ENCODE data around the gene ABL2. TPM values are rescaled to one million over a fixed set of nuclear protein-coding genes. Genes with fewer than 3 reads are reported as not detected.
"Not testable (repeated sequence)": the region's sequence is repeated elsewhere in the genome, so short reads cannot be mapped to it uniquely, and the experiment has no call there.

ABL2 gene
- total RNA-seq, 2 experiments from 2014 or later: 15.8 to 16.4 TPM

DNA sequence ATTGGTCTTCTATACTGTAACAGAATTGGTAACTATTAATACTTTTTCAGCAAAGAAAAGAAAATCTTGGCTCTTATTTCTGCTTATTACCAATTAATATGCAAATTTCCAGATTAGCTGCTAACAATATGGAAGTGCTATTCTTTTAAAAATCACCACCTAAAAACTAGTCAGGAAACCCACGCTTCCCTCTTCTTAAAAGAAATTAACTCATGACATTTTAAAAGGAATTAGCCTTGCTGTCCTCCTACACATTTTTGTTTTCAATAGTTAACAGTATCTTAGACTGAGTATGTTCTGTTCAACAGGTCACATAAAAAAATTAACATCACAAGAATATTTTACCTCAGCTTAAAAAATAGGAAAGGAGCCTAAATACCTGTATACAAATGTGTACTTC, 27.3 kb downstream of the ABL2 start:
- H3K4me1 Mint-ChIP-seq (ENCODE audit: low read depth): peaks cover 47% of the 10 kb centered on the region
- ChIA-PET POLR2A (no interaction called here), CTCF (no interaction called here)
- TF ChIP-seq, protein P1, sequence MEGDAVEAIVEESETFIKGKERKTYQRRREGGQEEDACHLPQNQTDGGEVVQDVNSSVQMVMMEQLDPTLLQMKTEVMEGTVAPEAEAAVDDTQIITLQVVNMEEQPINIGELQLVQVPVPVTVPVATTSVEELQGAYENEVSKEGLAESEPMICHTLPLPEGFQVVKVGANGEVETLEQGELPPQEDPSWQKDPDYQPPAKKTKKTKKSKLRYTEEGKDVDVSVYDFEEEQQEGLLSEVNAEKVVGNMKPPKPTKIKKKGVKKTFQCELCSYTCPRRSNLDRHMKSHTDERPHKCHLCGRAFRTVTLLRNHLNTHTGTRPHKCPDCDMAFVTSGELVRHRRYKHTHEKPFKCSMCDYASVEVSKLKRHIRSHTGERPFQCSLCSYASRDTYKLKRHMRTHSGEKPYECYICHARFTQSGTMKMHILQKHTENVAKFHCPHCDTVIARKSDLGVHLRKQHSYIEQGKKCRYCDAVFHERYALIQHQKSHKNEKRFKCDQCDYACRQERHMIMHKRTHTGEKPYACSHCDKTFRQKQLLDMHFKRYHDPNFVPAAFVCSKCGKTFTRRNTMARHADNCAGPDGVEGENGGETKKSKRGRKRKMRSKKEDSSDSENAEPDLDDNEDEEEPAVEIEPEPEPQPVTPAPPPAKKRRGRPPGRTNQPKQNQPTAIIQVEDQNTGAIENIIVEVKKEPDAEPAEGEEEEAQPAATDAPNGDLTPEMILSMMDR (IDR thresholded peaks at IDR 0.05): no peak
- H3K9me3 ChIP-seq (ENCODE audit: control insufficient read depth in 1 of 2, insufficient read depth in 1 of 2, low read length in 2 of 2): no peaks in the 10 kb centered on the region
- H3K4me3 ChIP-seq (ENCODE audit: low read length): no peak overlapping the region
- H3K36me3 ChIP-seq (ENCODE audit: insufficient read depth, low read length): no peaks in the 10 kb centered on the region
- H3K36me3 Mint-ChIP-seq (ENCODE audit: low read depth): no peaks in the 10 kb centered on the region
- H3K27me3 ChIP-seq (ENCODE audit: control insufficient read depth in 1 of 2, insufficient read depth in 2 of 2, low read length in 2 of 2): no peaks in the 10 kb centered on the region
- no peak overlapping the region for H3K27ac Mint-ChIP-seq
- no peak overlapping the region for H3K4me3 Mint-ChIP-seq
- no peak for DNase-seq
- ATAC-seq (ENCODE audit: poor library complexity): no peak
- H3K9me3 Mint-ChIP-seq: no peaks in the 10 kb centered on the region
- no peaks in the 10 kb centered on the region for H3K27me3 Mint-ChIP-seq
- no peaks in the 10 kb centered on the region for H3K4me1 ChIP-seq (ENCODE audit: insufficient read depth, low read length)
- intact Hi-C loops (cut with DNase I, micrococcal nuclease): no loop called here
- no peak overlapping the region for H3K27ac ChIP-seq (ENCODE audit: low read depth in 1 of 2, low read length in 2 of 2)

DNA sequence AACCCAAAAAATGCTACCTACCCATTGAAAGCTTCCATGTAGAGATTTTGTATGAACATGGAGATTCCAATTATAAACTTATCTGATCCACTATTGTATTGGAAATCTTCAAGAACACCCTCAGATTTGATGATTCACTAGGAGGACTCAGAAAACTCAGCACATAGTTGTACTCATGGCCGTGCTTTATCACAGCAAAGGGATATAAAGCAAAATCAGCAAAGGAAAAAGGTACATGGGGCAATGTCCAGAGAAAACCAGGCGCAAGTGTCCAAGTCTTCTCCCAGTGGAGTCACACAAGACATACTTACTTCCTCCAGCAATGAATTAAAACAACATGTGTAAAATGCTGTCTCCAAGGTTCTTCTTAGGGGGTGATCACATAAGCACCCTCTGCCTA, 28.9 kb downstream of the ABL2 start:
- H3K4me3 Mint-ChIP-seq: no peak overlapping the region
- TF ChIP-seq, protein P1 (IDR thresholded peaks at IDR 0.05): no peak
- DNase-seq: no peak
- H3K27me3 Mint-ChIP-seq: no peaks in the 10 kb centered on the region
- Histone ChIP-seq H3K27ac (ENCODE audit: low read depth in 1 of 2, low read length in 2 of 2) (no peak overlapping the region), H3K9me3 (ENCODE audit: control insufficient read depth in 1 of 2, insufficient read depth in 1 of 2, low read length in 2 of 2) (no peaks in the 10 kb centered on the region), H3K4me3 (ENCODE audit: low read length) (no peak overlapping the region), H3K36me3 (ENCODE audit: insufficient read depth, low read length) (no peaks in the 10 kb centered on the region), H3K4me1 (ENCODE audit: insufficient read depth, low read length) (no peaks in the 10 kb centered on the region), H3K27me3 (ENCODE audit: control insufficient read depth in 1 of 2, insufficient read depth in 2 of 2, low read length in 2 of 2) (no peaks in the 10 kb centered on the region)
- peaks cover 41% of the 10 kb centered on the region for H3K4me1 Mint-ChIP-seq (ENCODE audit: low read depth)
- no peaks in the 10 kb centered on the region for H3K9me3 Mint-ChIP-seq
- no peak overlapping the region for H3K27ac Mint-ChIP-seq
- ChIA-PET CTCF (no interaction called here), POLR2A (no interaction called here)
- H3K36me3 Mint-ChIP-seq (ENCODE audit: low read depth): no peaks in the 10 kb centered on the region
- ATAC-seq (ENCODE audit: poor library complexity): no peak
- intact Hi-C loops (cut with DNase I, micrococcal nuclease): no loop called here

DNA sequence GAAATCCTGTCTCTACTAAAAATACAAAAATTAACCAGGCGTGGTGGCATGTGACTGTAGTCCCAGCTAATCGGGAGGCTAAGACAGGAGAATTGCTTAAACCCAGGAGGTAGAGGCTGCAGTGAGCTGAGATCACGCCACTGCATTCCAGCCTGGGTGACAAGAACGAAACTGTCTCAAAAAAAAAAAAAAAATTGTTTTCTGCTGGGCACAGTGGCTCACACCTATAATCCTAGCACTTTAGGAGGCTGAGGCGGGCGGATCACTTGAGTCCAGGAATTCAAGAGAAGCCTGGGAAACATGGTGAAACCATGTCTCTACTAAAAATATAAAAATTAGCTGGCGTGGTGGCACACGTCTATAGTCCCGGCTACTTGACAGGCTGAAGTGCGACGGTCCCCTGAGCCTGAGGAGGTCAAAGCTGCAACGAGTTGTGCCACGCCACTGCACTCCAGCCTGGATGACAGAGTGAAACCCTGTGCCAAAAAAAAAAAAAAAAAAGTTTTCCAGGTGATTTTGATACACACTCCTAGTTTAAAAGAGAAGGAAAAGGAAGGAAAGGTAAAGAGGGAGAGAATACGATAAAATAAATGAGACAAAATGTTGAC, 31.7 kb downstream of the ABL2 start:
- TF ChIP-seq, protein P1 (IDR thresholded peaks at IDR 0.05): no peak
- DNase-seq (no peak), ATAC-seq (ENCODE audit: poor library complexity) (no peak)
- Histone ChIP-seq H3K9me3 (ENCODE audit: control insufficient read depth in 1 of 2, insufficient read depth in 1 of 2, low read length in 2 of 2) (no peaks in the 10 kb centered on the region), H3K27ac (ENCODE audit: low read depth in 1 of 2, low read length in 2 of 2) (no peak overlapping the region), H3K4me3 (ENCODE audit: low read length) (no peak overlapping the region), H3K4me1 (ENCODE audit: insufficient read depth, low read length) (no peaks in the 10 kb centered on the region), H3K36me3 (ENCODE audit: insufficient read depth, low read length) (no peaks in the 10 kb centered on the region), H3K27me3 (ENCODE audit: control insufficient read depth in 1 of 2, insufficient read depth in 2 of 2, low read length in 2 of 2) (no peaks in the 10 kb centered on the region)
- Mint-ChIP-seq H3K27ac (no peak overlapping the region), H3K4me1 (ENCODE audit: low read depth) (peaks cover 33% of the 10 kb centered on the region), H3K36me3 (ENCODE audit: low read depth) (no peaks in the 10 kb centered on the region), H3K9me3 (no peaks in the 10 kb centered on the region), H3K4me3 (no peak overlapping the region), H3K27me3 (no peaks in the 10 kb centered on the region)
- ChIA-PET POLR2A (no interaction called here), CTCF (no interaction called here)
- intact Hi-C loops (cut with DNase I, micrococcal nuclease): no loop called here

DNA sequence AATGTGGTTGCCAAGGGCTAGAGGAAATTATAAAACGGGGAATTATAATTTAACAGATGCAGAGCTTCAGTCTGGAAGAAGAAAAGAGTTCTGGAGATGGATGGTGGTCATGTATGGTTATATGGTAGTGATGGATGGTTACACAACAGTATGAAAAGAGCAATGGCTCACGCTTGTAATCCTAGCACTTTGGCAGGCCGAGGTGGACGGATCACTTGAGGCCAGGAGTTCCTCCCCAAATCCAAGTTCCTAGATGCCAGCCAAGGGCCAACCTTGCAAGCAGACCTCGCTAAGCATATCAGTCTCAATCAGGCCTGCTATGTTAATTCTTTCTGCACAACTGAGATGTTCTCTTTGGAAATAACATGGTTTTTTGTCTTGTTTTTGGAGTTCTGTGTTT, 33.6 kb downstream of the ABL2 start:
- H3K27me3 ChIP-seq (ENCODE audit: control insufficient read depth in 1 of 2, insufficient read depth in 2 of 2, low read length in 2 of 2); ATAC-seq (ENCODE audit: poor library complexity); H3K9me3 Mint-ChIP-seq; CTCF ChIA-PET; H3K4me3 ChIP-seq (ENCODE audit: low read length); H3K27ac ChIP-seq (ENCODE audit: low read depth in 1 of 2, low read length in 2 of 2); DNase-seq; H3K27ac Mint-ChIP-seq; H3K4me1 ChIP-seq (ENCODE audit: insufficient read depth, low read length); H3K36me3 ChIP-seq (ENCODE audit: insufficient read depth, low read length); H3K9me3 ChIP-seq (ENCODE audit: control insufficient read depth in 1 of 2, insufficient read depth in 1 of 2, low read length in 2 of 2); H3K4me3 Mint-ChIP-seq; POLR2A ChIA-PET; H3K27me3 Mint-ChIP-seq; H3K36me3 Mint-ChIP-seq (ENCODE audit: low read depth): not testable (repeated sequence)
- intact Hi-C loops (cut with DNase I, micrococcal nuclease): loop anchor here (2.0 kb wide), 2 partner anchors 75 to 115 kb away; no protein-coding TSS in a partner anchor
- peaks cover 40% of the 10 kb centered on the region for H3K4me1 Mint-ChIP-seq (ENCODE audit: low read depth)
